B cell (primary cell): ENCODE results near the gene CCNC. TPM values are rescaled to one million over a fixed set of nuclear protein-coding genes. Genes with fewer than 3 reads are reported as not detected.

ENCODE experiments used
- ATAC-seq: fragments of 200-7000 bp; cut with Tn5 transposase; one replicate; pipeline ENCODE4 v1.10.0; 2021; ENCODE audit warnings: low read depth, mild to moderate bottlenecking, moderate number of reproducible peaks, moderate library complexity
- CTCF ChIA-PET: fragments of 350-600 bp; sonication (Branson Sonifier 250); formaldehyde crosslinking; loops from one replicate; lab custom pipeline; 2021; ENCODE audit warnings: antibody characterized with exemption, inconsistent platforms; lab: Charles Lee
- POLR2A ChIA-PET: fragments of 350-600 bp; sonication (Branson Sonifier 250); formaldehyde crosslinking; loops from one replicate; lab custom pipeline; 2021; ENCODE audit warnings: antibody characterized with exemption; lab: Charles Lee
- DNase-seq: peaks from one replicate; pipeline ENCODE4 v3.0.0; 2013
- H2AFZ ChIP-seq: 2 replicates; pipeline ENCODE4 v1.6.1; 2012; ENCODE audit warnings: mild to moderate bottlenecking, low read depth, low read length; ENCODE audit not compliant: insufficient read depth, poor library complexity, severe bottlenecking
- H3K27ac ChIP-seq, 2 donors: 1 replicate in 1 of 2; 2 replicates in 1 of 2; pipeline ENCODE4 v1.5.1; 2012 to 2013; ENCODE audit warnings: low read length in 2 of 2, mild to moderate bottlenecking in 2 of 2, moderate library complexity in 1 of 2
- H3K27me3 ChIP-seq, 4 experiments: fragments of 200-600 bp in 1 of 4; sonication (generic) in 1 of 4; replicated peaks in 1 of 4; 1 replicate in 2 of 4; 2 replicates in 2 of 4; pipeline versions ENCODE4 v1.6.1 to v1.7.0; 2013 to 2016; ENCODE audit warnings: low read length in 3 of 4, mild to moderate bottlenecking in 2 of 4, mixed read lengths in 1 of 4, moderate library complexity in 1 of 4; ENCODE audit not compliant: insufficient read depth in 4 of 4, control insufficient read depth in 3 of 4; ENCODE audit errors: control extremely low read depth in 1 of 4
- H3K36me3 ChIP-seq, 2 experiments: replicated peaks in 1 of 2; 1 replicate in 1 of 2; 2 replicates in 1 of 2; pipeline versions ENCODE4 v1.6.1 to v1.7.1; 2013; ENCODE audit warnings: low read length in 1 of 2; ENCODE audit not compliant: insufficient read depth in 2 of 2, control insufficient read depth in 1 of 2; ENCODE audit errors: control extremely low read depth in 1 of 2, extremely low read depth in 1 of 2
- H3K4me1 ChIP-seq, 2 donors: fragments of 200-600 bp in 1 of 2; sonication (generic) in 1 of 2; 1 replicate in 1 of 2; 2 replicates in 1 of 2; pipeline versions ENCODE4 v1.5.1 to v1.6.1; 2013 to 2017; ENCODE audit warnings: low read length in 2 of 2; ENCODE audit not compliant: control insufficient read depth in 2 of 2, insufficient read depth in 2 of 2
- H3K4me2 ChIP-seq: replicated peaks from 2 replicates; pipeline ENCODE3; 2012; ENCODE audit warnings: mild to moderate bottlenecking, low read depth, low read length; ENCODE audit not compliant: poor library complexity, severe bottlenecking
- H3K4me3 ChIP-seq, 5 experiments: fragments of 200-600 bp in 1 of 5; sonication (generic) in 1 of 5; 1 replicate in 3 of 5; 2 replicates in 2 of 5; pipeline versions ENCODE4 v1.5.1 to v1.7.0; 2011 to 2016; ENCODE audit warnings: low read length in 4 of 5, mild to moderate bottlenecking in 4 of 5, low read depth in 2 of 5, control low read depth in 1 of 5, moderate library complexity in 1 of 5; ENCODE audit not compliant: insufficient read depth in 1 of 5; ENCODE audit errors: control extremely low read depth in 1 of 5, extremely low read depth in 1 of 5
- H3K79me2 ChIP-seq: fragments of 200-600 bp; sonication (generic); one replicate; pipeline ENCODE4 v1.6.0; 2016; ENCODE audit warnings: low read length; ENCODE audit not compliant: control insufficient read depth, insufficient read depth
- H3K9ac ChIP-seq: fragments of 200-600 bp; sonication (generic); 2 replicates; pipeline ENCODE4 v1.6.1; 2017; ENCODE audit warnings: mild to moderate bottlenecking, low read length, moderate library complexity
- H3K9me3 ChIP-seq, 3 donors: one replicate each; pipeline versions ENCODE4 v1.6.1 to v1.7.1; 2013; ENCODE audit warnings: low read length in 2 of 3; ENCODE audit not compliant: control insufficient read depth in 2 of 3, insufficient read depth in 1 of 3; ENCODE audit errors: control extremely low read depth in 1 of 3
- H4K20me1 ChIP-seq: 2 replicates; pipeline ENCODE4 v1.6.0; 2012; ENCODE audit warnings: mild to moderate bottlenecking, low read length; ENCODE audit not compliant: insufficient read depth, control insufficient read depth, poor library complexity, severe bottlenecking
- H3K27ac Mint-ChIP-seq: one replicate; pipeline ENCODE4 v1.8.0; 2021; ENCODE audit warnings: mixed read lengths
- H3K27me3 Mint-ChIP-seq: one replicate; pipeline ENCODE4 v1.8.0; 2021; ENCODE audit warnings: mixed read lengths
- H3K4me1 Mint-ChIP-seq: one replicate; pipeline ENCODE4 v1.8.0; 2021; ENCODE audit warnings: mixed read lengths
- H3K4me3 Mint-ChIP-seq: one replicate; pipeline ENCODE4 v1.8.0; 2021; ENCODE audit warnings: mixed read lengths
- H3K9me3 Mint-ChIP-seq: one replicate; pipeline ENCODE4 v1.8.0; 2022; ENCODE audit warnings: mixed read lengths; ENCODE audit not compliant: insufficient read depth
- EZH2 ChIP-seq: IDR thresholded peaks from 2 replicates; pipeline ENCODE4 v1.6.1; 2012; ENCODE audit warnings: borderline replicate concordance, low read depth, mild to moderate bottlenecking, moderate library complexity, low read length; ENCODE audit not compliant: insufficient read depth, poor library complexity, severe bottlenecking
- WGBS: methylation state at CpG from one replicate; pipeline ENCODE4 v1.1.5; 2013; ENCODE audit warnings: missing lambda C conversion rate; ENCODE audit not compliant: insufficient coverage; 5-methylcytosine and 5-hydroxymethylcytosine counted together
- intact Hi-C: fragments of 100-400 bp; cut with micrococcal nuclease; formaldehyde crosslinking; loops from one replicate; pipeline ENCODE4 v1.10.0; 2022
- polyA plus RNA-seq: library from polyadenylated mRNA; depleted of rRNA; stranded (reverse); fragments of >200 nt; gene quantifications from 2 replicates; pipeline ENCODE4 v1.2.3, GENCODE V29; 2012
- total RNA-seq, 2 donors: library from RNA; stranded (reverse); fragments of 120-200 nt in 1 of 2; gene quantifications; 1 replicate in 1 of 2; 2 replicates in 1 of 2; pipeline versions ENCODE4 v1.2.3 to v1.2.4, GENCODE V29; 2013 to 2022
- TF ChIP-seq, protein P1 (sequence below): fragments of 200-600 bp; IDR thresholded peaks from one replicate; pipeline ENCODE4 v1.8.0; 2022; ENCODE audit warnings: antibody characterized with exemption, mild to moderate bottlenecking

The CCNC gene
- total and polyA plus RNA-seq, 2 donors (not counting 1 experiment from before 2014, with no cell fraction given), result 12.5 to 45.1 TPM

DNA sequence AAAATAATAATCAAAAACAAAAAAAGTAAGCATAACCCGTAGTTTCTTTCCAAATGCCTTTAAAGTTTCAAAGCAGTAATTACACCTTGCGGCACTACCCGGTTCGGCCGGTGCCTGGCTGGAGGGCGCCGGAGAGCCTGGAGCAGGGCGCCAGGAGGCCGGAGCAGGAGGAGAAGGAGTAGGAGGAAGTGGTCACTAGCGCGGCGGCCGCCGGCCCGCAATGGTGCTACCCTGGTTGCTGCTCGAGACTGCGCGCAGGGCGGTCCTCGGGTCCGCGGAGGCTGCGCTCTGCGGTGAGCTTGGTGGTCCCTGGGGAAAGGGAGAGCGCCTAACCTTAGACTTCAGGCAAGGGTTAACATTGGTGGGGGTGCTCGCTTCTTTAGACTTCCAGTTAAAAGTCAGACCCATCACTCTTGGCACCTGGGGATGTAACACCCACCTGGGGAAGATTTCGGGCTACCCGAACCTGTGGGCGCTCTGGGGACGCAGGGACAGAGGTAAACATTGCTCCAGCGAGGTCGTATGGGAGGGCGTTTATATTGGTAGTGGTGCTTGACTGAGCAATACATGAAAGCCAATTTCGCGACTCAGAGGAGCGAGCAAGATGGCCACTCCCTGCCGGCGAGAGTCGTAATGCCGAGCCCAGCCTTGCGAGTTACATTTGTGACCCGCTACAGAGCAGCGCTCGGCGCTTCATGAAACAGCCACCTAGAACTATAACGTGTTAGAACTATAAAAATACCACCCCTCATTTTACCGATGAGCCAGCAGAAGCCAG, 47.4 kb downstream of the CCNC start:
- Histone ChIP-seq H3K4me2 (peak overlapping the region; percentile 83), H2AFZ (peak overlapping the region; percentile 92), H3K27me3 (no peaks in the 10 kb centered on the region), H3K9me3 (no peaks in the 10 kb centered on the region), H3K4me3 (peak overlapping the region; percentile 77 to 97 (median 79)), H3K79me2 (no peaks in the 10 kb centered on the region), H4K20me1 (no peaks in the 10 kb centered on the region), H3K27ac (peak overlapping the region; percentile 54 to 62), H3K9ac (peak overlapping the region; percentile 80), H3K4me1 (peaks cover 11 to 15% of the 10 kb centered on the region in 2 donors), H3K36me3 (no peaks in the 10 kb centered on the region)
- TF ChIP-seq EZH2, result no peak
- TF ChIP-seq, protein P1, sequence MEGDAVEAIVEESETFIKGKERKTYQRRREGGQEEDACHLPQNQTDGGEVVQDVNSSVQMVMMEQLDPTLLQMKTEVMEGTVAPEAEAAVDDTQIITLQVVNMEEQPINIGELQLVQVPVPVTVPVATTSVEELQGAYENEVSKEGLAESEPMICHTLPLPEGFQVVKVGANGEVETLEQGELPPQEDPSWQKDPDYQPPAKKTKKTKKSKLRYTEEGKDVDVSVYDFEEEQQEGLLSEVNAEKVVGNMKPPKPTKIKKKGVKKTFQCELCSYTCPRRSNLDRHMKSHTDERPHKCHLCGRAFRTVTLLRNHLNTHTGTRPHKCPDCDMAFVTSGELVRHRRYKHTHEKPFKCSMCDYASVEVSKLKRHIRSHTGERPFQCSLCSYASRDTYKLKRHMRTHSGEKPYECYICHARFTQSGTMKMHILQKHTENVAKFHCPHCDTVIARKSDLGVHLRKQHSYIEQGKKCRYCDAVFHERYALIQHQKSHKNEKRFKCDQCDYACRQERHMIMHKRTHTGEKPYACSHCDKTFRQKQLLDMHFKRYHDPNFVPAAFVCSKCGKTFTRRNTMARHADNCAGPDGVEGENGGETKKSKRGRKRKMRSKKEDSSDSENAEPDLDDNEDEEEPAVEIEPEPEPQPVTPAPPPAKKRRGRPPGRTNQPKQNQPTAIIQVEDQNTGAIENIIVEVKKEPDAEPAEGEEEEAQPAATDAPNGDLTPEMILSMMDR, result peak; percentile 96
- ChIA-PET CTCF (interaction anchor here (1.0 to 4.1 kb wide), 10 partner anchors 10 to 67 kb away, joined by 3 to 14 read pairs (median 6); partner anchors contain the start of gene CCNC), POLR2A (interaction anchor here (0.5 to 0.7 kb wide), 2 partner anchors 36 to 96 kb away, joined by 3 read pairs; partner anchors contain the start of gene PNISR)
- intact Hi-C loops, result loop anchor here (1.0 to 5.0 kb wide), 4 partner anchors 36 to 574 kb away; partner anchors contain the start of genes CCNC and FBXL4
- DNase-seq, result peak; percentile 79
- WGBS, result 1% methylated on average over 35 of the region's 47 CpGs
- peak; percentile 86 for ATAC-seq
- Mint-ChIP-seq H3K4me3 (peak overlapping the region; percentile 99), H3K9me3 (no peaks in the 10 kb centered on the region), H3K27ac (peak overlapping the region; percentile 98), H3K4me1 (peaks cover 39% of the 10 kb centered on the region), H3K27me3 (no peaks in the 10 kb centered on the region)

DNA sequence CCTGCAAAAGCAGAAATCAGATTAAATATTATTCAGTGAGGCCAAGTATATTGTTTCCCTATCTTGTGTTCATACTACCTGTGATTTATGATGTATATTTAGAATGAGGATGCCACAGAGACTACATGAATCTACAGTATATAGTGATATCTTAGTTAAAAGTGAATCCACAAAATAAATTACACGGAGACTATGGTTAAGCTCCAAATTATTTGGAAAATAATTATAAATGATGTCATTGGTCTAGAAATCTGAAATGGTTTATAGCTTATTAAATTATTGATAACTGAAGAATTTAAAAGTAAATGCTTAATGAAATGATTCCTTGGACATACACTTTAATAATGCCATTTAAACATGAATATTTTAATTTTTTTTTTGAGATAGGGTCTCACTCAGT, 49.0 kb downstream of the CCNC start:
- Histone ChIP-seq H3K9ac (no peak overlapping the region), H3K4me3 (no peak overlapping the region), H3K27ac (no peak overlapping the region), H3K4me2 (no peak overlapping the region), H3K79me2 (no peaks in the 10 kb centered on the region), H4K20me1 (no peaks in the 10 kb centered on the region), H2AFZ (no peak overlapping the region), H3K9me3 (no peaks in the 10 kb centered on the region), H3K36me3 (no peaks in the 10 kb centered on the region), H3K4me1 (peaks cover 17 to 18% of the 10 kb centered on the region in 2 donors), H3K27me3 (no peaks in the 10 kb centered on the region)
- no CpG with 5 or more reads among the region's 1 CpG for WGBS
- ChIA-PET CTCF (interaction anchor here (1.0 to 4.1 kb wide), 8 partner anchors 8 to 90 kb away, joined by 3 to 14 read pairs (median 5); partner anchors contain the start of gene CCNC), POLR2A (no interaction called here)
- DNase-seq, result no peak
- no peaks in the 10 kb centered on the region for H3K9me3 Mint-ChIP-seq
- peaks cover 38% of the 10 kb centered on the region for H3K4me1 Mint-ChIP-seq
- no peak overlapping the region for H3K27ac Mint-ChIP-seq
- no peak overlapping the region for H3K4me3 Mint-ChIP-seq
- intact Hi-C loops, result no loop called here
- TF ChIP-seq, protein P1, result no peak
- no peak for TF ChIP-seq EZH2
- H3K27me3 Mint-ChIP-seq, result no peaks in the 10 kb centered on the region
- ATAC-seq, result no peak
